Upper lobe of left lung (tissue), 4 donors: ENCODE results near the gene PRKN.

Experiments used
- EP300 ChIP-seq, 4 donors: sonication (generic); formaldehyde crosslinking; IDR thresholded peaks; one replicate each; pipeline ENCODE4 v1.5.1; 2017; ENCODE audit warnings: antibody characterized with exemption in 4 of 4, control low read depth in 2 of 4
- POLR2A ChIP-seq, 4 donors: fragments of 450-650 bp; IDR thresholded peaks; one replicate each; pipeline ENCODE4 v1.5.1; 2016 to 2017; ENCODE audit warnings: antibody characterized with exemption in 4 of 4, mild to moderate bottlenecking in 2 of 4
- TF ChIP-seq, protein P1 (sequence below), 6 experiments: fragments of 450-650 bp in 4 of 6; fragments of 200-600 bp in 2 of 6; sonication (generic) in 2 of 6; IDR thresholded peaks; one replicate each; pipeline ENCODE4 v1.5.1; 2016 to 2019; ENCODE audit warnings: antibody characterized with exemption in 6 of 6

DNA sequence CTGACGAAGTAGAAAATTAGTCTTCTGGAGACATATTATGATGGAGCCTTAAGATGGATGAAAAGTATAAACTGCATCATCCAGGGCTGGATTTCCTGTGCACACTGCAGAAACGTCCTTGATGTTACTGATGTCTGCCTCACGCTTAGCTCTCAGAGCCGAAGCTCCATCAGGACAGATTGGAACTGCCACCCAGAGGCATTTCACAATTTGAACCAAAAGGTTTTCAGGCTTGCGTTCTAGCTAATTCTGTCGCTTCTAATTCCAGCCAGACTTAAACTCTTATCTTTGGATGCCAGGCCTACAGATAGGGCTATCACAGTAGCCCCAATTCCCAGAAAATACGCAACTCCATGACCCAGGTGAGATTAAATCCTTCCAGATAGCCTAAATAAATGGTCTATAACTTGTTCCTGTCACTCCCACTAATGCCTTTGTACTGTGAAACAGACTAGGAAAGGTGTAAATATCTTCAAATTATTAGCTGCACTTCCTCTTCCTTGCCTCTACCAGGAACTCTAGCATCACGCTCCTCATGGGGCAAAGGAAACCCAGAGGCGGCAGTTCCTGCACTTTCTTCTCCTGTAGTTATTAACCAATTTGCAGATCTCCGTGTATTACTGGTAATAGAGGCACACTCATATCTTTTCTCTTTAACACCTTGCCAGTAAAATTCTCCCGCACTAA is 634.6 kb downstream of the PRKN start:
- TF ChIP-seq EP300 (IDR thresholded peaks at IDR 0.05) = no peak
- TF ChIP-seq, protein P1, sequence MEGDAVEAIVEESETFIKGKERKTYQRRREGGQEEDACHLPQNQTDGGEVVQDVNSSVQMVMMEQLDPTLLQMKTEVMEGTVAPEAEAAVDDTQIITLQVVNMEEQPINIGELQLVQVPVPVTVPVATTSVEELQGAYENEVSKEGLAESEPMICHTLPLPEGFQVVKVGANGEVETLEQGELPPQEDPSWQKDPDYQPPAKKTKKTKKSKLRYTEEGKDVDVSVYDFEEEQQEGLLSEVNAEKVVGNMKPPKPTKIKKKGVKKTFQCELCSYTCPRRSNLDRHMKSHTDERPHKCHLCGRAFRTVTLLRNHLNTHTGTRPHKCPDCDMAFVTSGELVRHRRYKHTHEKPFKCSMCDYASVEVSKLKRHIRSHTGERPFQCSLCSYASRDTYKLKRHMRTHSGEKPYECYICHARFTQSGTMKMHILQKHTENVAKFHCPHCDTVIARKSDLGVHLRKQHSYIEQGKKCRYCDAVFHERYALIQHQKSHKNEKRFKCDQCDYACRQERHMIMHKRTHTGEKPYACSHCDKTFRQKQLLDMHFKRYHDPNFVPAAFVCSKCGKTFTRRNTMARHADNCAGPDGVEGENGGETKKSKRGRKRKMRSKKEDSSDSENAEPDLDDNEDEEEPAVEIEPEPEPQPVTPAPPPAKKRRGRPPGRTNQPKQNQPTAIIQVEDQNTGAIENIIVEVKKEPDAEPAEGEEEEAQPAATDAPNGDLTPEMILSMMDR (IDR thresholded peaks at IDR 0.05) = no peak
- no peak for TF ChIP-seq POLR2A (IDR thresholded peaks at IDR 0.05)
